Small intestine (tissue), 7 donors: Measurements from ENCODE around the gene CTSW. TPM values are rescaled to one million over a fixed set of nuclear protein-coding genes. Genes with fewer than 3 reads are reported as not detected.
A peak's percentile ranks its signal among the peaks of the same experiment; 100 is the strongest.

Experiments
- DNase-seq, 2 donors: peaks; one replicate each; pipeline versions ENCODE4 v3.0.0 to v3.0.0-alpha.2; 2013
- FAIRE-seq: peaks from 2 replicates; lab custom pipeline; 2012; peaks lifted over from hg19 to GRCh38; lab: Jason Lieb, UNC
- H3K27ac ChIP-seq, 3 donors: one replicate each; pipeline ENCODE4 v1.5.1; 2013; ENCODE audit warnings: low read length in 2 of 3, mild to moderate bottlenecking in 2 of 3, control low read depth in 1 of 3, inconsistent platforms in 1 of 3, low read depth in 1 of 3, moderate library complexity in 1 of 3
- H3K27me3 ChIP-seq, 3 donors: one replicate each; pipeline ENCODE4 v1.6.1; 2013; ENCODE audit warnings: low read length in 3 of 3, inconsistent platforms in 1 of 3; ENCODE audit not compliant: control insufficient read depth in 3 of 3, insufficient read depth in 3 of 3
- H3K36me3 ChIP-seq, 3 donors: one replicate each; pipeline ENCODE4 v1.6.1; 2013; ENCODE audit warnings: low read length in 3 of 3, inconsistent platforms in 1 of 3, low read depth in 1 of 3, mild to moderate bottlenecking in 1 of 3, moderate library complexity in 1 of 3; ENCODE audit not compliant: control insufficient read depth in 3 of 3, insufficient read depth in 2 of 3
- H3K4me1 ChIP-seq, 3 donors: one replicate each; pipeline ENCODE4 v1.6.1; 2013; ENCODE audit warnings: low read length in 2 of 3, inconsistent platforms in 1 of 3, low read depth in 1 of 3, mild to moderate bottlenecking in 1 of 3, moderate library complexity in 1 of 3; ENCODE audit not compliant: control insufficient read depth in 3 of 3, insufficient read depth in 2 of 3
- H3K4me3 ChIP-seq, 3 donors: one replicate each; pipeline ENCODE4 v1.5.1; 2013; ENCODE audit warnings: low read length in 3 of 3, control low read depth in 1 of 3, inconsistent platforms in 1 of 3, low read depth in 1 of 3, mild to moderate bottlenecking in 1 of 3, moderate library complexity in 1 of 3
- H3K9me3 ChIP-seq, 2 donors: one replicate each; pipeline ENCODE4 v1.6.1; 2013; ENCODE audit warnings: low read depth in 1 of 2, low read length in 1 of 2; ENCODE audit not compliant: control insufficient read depth in 2 of 2, insufficient read depth in 1 of 2
- WGBS, 3 donors: extraction: QIAGEN DNeasy Blood & Tissue Kit; methylation state at CpG; one replicate each; pipeline ENCODE4 v1.1.7; 2013; 5-methylcytosine and 5-hydroxymethylcytosine counted together
- polyA plus RNA-seq, 4 donors: library from polyadenylated mRNA; stranded (reverse) in 3 of 4; unstranded in 1 of 4; fragments of 200-250 nt in 3 of 4; fragments of 120-200 nt in 1 of 4; gene quantifications; one replicate each; pipeline versions ENCODE4 v1.2.1 to v1.2.3, GENCODE V29; 2013
- donor health status: healthy with polysubstance abuse.
- donor health status: control.
- donor health status: control.
- donor health status: Bipolar disorder and iron deficiency.
- donor health status: healthy.

The CTSW gene
- polyA plus RNA-seq, 4 donors = 0.43 to 3.5 (median 1.1) TPM

GRCh38 chr11:65911682-65912568 is 32.3 kb downstream of the CTSW start:
- peaks cover 0 to 6% (median 0%) of the 10 kb centered on the region in 3 donors for H3K36me3 ChIP-seq
- no peaks in the 10 kb centered on the region for H3K9me3 ChIP-seq
- H3K27me3 ChIP-seq = peaks cover 0 to 26% (median 0%) of the 10 kb centered on the region in 3 donors
- H3K4me1 ChIP-seq = peaks cover 0 to 8% (median 2%) of the 10 kb centered on the region in 3 donors
- no peak overlapping the region for H3K4me3 ChIP-seq
- DNase-seq (peak in 1 of 2 donors; percentile 42), FAIRE-seq (no peak)
- H3K27ac ChIP-seq = no peak overlapping the region
- WGBS, 3 donors = 20 to 24% (median 23%) methylated on average over 14 of the region's 14 CpGs

GRCh38 chr11:65912845-65913244 is 33.2 kb downstream of the CTSW start:
- Histone ChIP-seq H3K36me3 (peaks cover 0 to 15% (median 0%) of the 10 kb centered on the region in 3 donors), H3K27ac (no peak overlapping the region), H3K4me3 (no peak overlapping the region), H3K4me1 (peaks cover 3 to 14% (median 10%) of the 10 kb centered on the region in 3 donors), H3K27me3 (peaks cover 0 to 20% (median 0%) of the 10 kb centered on the region in 3 donors), H3K9me3 (no peaks in the 10 kb centered on the region)
- DNase-seq (no peak), FAIRE-seq (no peak)
- WGBS, 3 donors = 65 to 70% (median 67%) methylated on average over 4 of the region's 4 CpGs

- H3K27me3 ChIP-seq = peaks cover 0 to 7% (median 0%) of the 10 kb centered on the region in 3 donors
- peak overlapping the region in 1 of 3 donors; percentile 82 for H3K27ac ChIP-seq
- H3K4me3 ChIP-seq = no peak overlapping the region
- DNase-seq (no peak), FAIRE-seq (no peak)
- peaks cover 3 to 17% (median 16%) of the 10 kb centered on the region in 3 donors for H3K4me1 ChIP-seq
- no peaks in the 10 kb centered on the region for H3K9me3 ChIP-seq
- peaks cover 0 to 17% (median 0%) of the 10 kb centered on the region in 3 donors for H3K36me3 ChIP-seq
- 60 to 72% (median 62%) methylated on average over 10 of the region's 10 CpGs for WGBS, 3 donors
Observed at GRCh38 chr11:65915101-65915820, 35.6 kb downstream of the CTSW start.

GRCh38 chr11:65915821-65916251 is 36.2 kb downstream of the CTSW start:
- 45 to 62% (median 53%) methylated on average over 13 of the region's 13 CpGs for WGBS, 3 donors
- DNase-seq = no peak
- Histone ChIP-seq H3K36me3 (peaks cover 0 to 22% (median 0%) of the 10 kb centered on the region in 3 donors), H3K4me1 (peaks cover 3 to 23% (median 21%) of the 10 kb centered on the region in 3 donors), H3K27me3 (peaks cover 0 to 3% (median 0%) of the 10 kb centered on the region in 3 donors), H3K9me3 (no peaks in the 10 kb centered on the region), H3K27ac (peak overlapping the region in 1 of 3 donors; percentile 82), H3K4me3 (no peak overlapping the region)
- no peak for FAIRE-seq

- H3K4me1 ChIP-seq = peaks cover 3 to 24% (median 21%) of the 10 kb centered on the region in 3 donors
- H3K27ac ChIP-seq = peak overlapping the region in 1 of 3 donors; percentile 72
- DNase-seq (no peak), FAIRE-seq (no peak)
- H3K27me3 ChIP-seq = peaks cover 0 to 3% (median 0%) of the 10 kb centered on the region in 3 donors
- peaks cover 0 to 28% (median 0%) of the 10 kb centered on the region in 3 donors for H3K36me3 ChIP-seq
- WGBS, 3 donors = 59 to 72% (median 66%) methylated on average over 7 of the region's 7 CpGs
- H3K9me3 ChIP-seq = no peaks in the 10 kb centered on the region
- H3K4me3 ChIP-seq = no peak overlapping the region
Observed at GRCh38 chr11:65916391-65916790, 36.8 kb downstream of the CTSW start.

- 94 to 98% (median 97%) methylated on average over 3 of the region's 3 CpGs for WGBS, 3 donors
- Histone ChIP-seq H3K27me3 (no peaks in the 10 kb centered on the region), H3K9me3 (no peaks in the 10 kb centered on the region), H3K4me1 (peaks cover 3 to 22% (median 21%) of the 10 kb centered on the region in 3 donors), H3K36me3 (peaks cover 0 to 34% (median 2%) of the 10 kb centered on the region in 3 donors), H3K27ac (peak overlapping the region in 1 of 3 donors; percentile 5), H3K4me3 (no peak overlapping the region)
- FAIRE-seq (no peak), DNase-seq (no peak)
Observed at GRCh38 chr11:65917077-65917433, 37.4 kb downstream of the CTSW start.

- FAIRE-seq (no peak), DNase-seq (no peak)
- Histone ChIP-seq H3K4me1 (peaks cover 3 to 22% (median 21%) of the 10 kb centered on the region in 3 donors), H3K9me3 (no peaks in the 10 kb centered on the region), H3K27me3 (no peaks in the 10 kb centered on the region), H3K4me3 (peak overlapping the region in 2 of 3 donors; percentile 82 to 97), H3K27ac (peak overlapping the region in 1 of 3 donors; percentile 89), H3K36me3 (peaks cover 0 to 38% (median 3%) of the 10 kb centered on the region in 3 donors)
- 83 to 87% (median 83%) methylated on average over 32 to 35 of the region's 35 CpGs for WGBS, 3 donors
Observed at GRCh38 chr11:65917434-65918210, 38.0 kb downstream of the CTSW start.
